Thyroid gland (tissue), 4 donors: ENCODE results near the gene AQR. TPM values are rescaled to one million over a fixed set of nuclear protein-coding genes. Genes with fewer than 3 reads are reported as not detected.
A peak's percentile ranks its signal among the peaks of the same experiment; 100 is the strongest.

ENCODE experiments used
- DNase-seq, 2 donors: peaks; one replicate each; pipeline ENCODE4 v3.0.0-alpha.2; 2019
- H3K27ac ChIP-seq, 3 donors: fragments of 200-600 bp; sonication (generic); 1 replicate in 2 of 3; 2 replicates in 1 of 3; pipeline ENCODE4 v1.5.1; 2016 to 2019; ENCODE audit warnings: mild to moderate bottlenecking in 1 of 3, moderate library complexity in 1 of 3
- H3K27me3 ChIP-seq: fragments of 200-600 bp; sonication (generic); one replicate; pipeline ENCODE4 v1.5.1; 2019
- H3K36me3 ChIP-seq, 2 donors: fragments of 200-600 bp; sonication (generic); one replicate each; pipeline ENCODE4 v1.5.1; 2016 to 2019
- H3K4me1 ChIP-seq, 2 donors: fragments of 200-600 bp; sonication (generic); one replicate each; pipeline ENCODE4 v1.5.1; 2017 to 2019
- H3K4me3 ChIP-seq, 3 donors: fragments of 200-600 bp; sonication (generic); replicated peaks in 1 of 3; 1 replicate in 2 of 3; 2 replicates in 1 of 3; pipeline ENCODE4 v1.5.1; 2016; ENCODE audit warnings: mild to moderate bottlenecking in 1 of 3
- H3K9me3 ChIP-seq: fragments of 200-600 bp; sonication (generic); one replicate; pipeline ENCODE4 v1.5.1; 2017
- CTCF ChIP-seq, 6 experiments: fragments of 200-600 bp in 3 of 6; fragments of 450-650 bp in 3 of 6; sonication (generic) in 3 of 6; IDR thresholded peaks; one replicate each; pipeline ENCODE4 v1.5.1; 2016 to 2019; ENCODE audit warnings: antibody characterized with exemption in 6 of 6, mild to moderate bottlenecking in 2 of 6, inconsistent platforms in 1 of 6, moderate library complexity in 1 of 6
- POLR2A ChIP-seq, 2 donors: fragments of 450-650 bp; IDR thresholded peaks; one replicate each; pipeline ENCODE4 v1.6.1; 2017; ENCODE audit warnings: antibody characterized with exemption in 2 of 2, mild to moderate bottlenecking in 2 of 2, moderate library complexity in 1 of 2
- whole genome bisulfite sequencing, 2 donors: methylation state at CpG; one replicate each; pipeline ENCODE4 v1.1.5; 2017; 5-methylcytosine and 5-hydroxymethylcytosine counted together
- intact Hi-C: fragments of 100-400 bp; cut with DNase I; formaldehyde crosslinking; loops from one replicate; pipeline ENCODE4 v1.15.1; 2023
- total RNA-seq, 4 donors: library from RNA; depleted of rRNA; stranded (reverse); fragments of >200 nt; gene quantifications; one replicate each; pipeline ENCODE4 v1.2.3, GENCODE V29; 2016

Gene AQR
- total RNA-seq, 4 donors from 2014 or later, result 27.9 to 40.3 (median 37.8) TPM

GRCh38 chr15:35003928-35004327 lies 34.4 kb upstream of the AQR start:
- WGBS, 2 donors, result 82% methylated on average over 3 of the region's 3 CpGs
- H3K9me3 ChIP-seq, result no peaks in the 10 kb centered on the region
- H3K4me1 ChIP-seq, result peaks cover 0 to 5% of the 10 kb centered on the region in 2 donors
- H3K4me3 ChIP-seq, result no peak overlapping the region
- intact Hi-C loops, result no loop called here
- no peak for TF ChIP-seq POLR2A (IDR thresholded peaks at IDR 0.05)
- no peak for TF ChIP-seq CTCF (IDR thresholded peaks at IDR 0.05)
- H3K27ac ChIP-seq, result no peak overlapping the region
- H3K27me3 ChIP-seq, result no peaks in the 10 kb centered on the region
- DNase-seq, result no peak
- no peaks in the 10 kb centered on the region for H3K36me3 ChIP-seq

GRCh38 chr15:35000511-35000910 lies 31.0 kb upstream of the AQR start:
- Histone ChIP-seq H3K4me1 (peaks cover 0 to 5% of the 10 kb centered on the region in 2 donors), H3K27ac (no peak overlapping the region), H3K9me3 (no peaks in the 10 kb centered on the region), H3K36me3 (no peaks in the 10 kb centered on the region), H3K4me3 (no peak overlapping the region), H3K27me3 (no peaks in the 10 kb centered on the region)
- DNase-seq, result peak; percentile 37 to 60
- TF ChIP-seq CTCF (IDR thresholded peaks at IDR 0.05), result no peak
- no peak for TF ChIP-seq POLR2A (IDR thresholded peaks at IDR 0.05)
- WGBS, 2 donors, result 33 to 45% methylated on average over 1 of the region's 1 CpG
- intact Hi-C loops, result no loop called here

- Histone ChIP-seq H3K36me3 (no peaks in the 10 kb centered on the region), H3K9me3 (no peaks in the 10 kb centered on the region), H3K4me3 (no peak overlapping the region), H3K4me1 (peaks cover 0 to 5% of the 10 kb centered on the region in 2 donors), H3K27me3 (no peaks in the 10 kb centered on the region), H3K27ac (no peak overlapping the region)
- 95% methylated on average over 7 of the region's 7 CpGs for WGBS, 2 donors
- no peak for DNase-seq
- intact Hi-C loops, result no loop called here
- no peak for TF ChIP-seq CTCF (IDR thresholded peaks at IDR 0.05)
- TF ChIP-seq POLR2A (IDR thresholded peaks at IDR 0.05), result no peak
These were observed 30.4 kb upstream of the AQR start for GRCh38 chr15:34999906-35000305.

- no peak overlapping the region for H3K4me3 ChIP-seq
- no peak for TF ChIP-seq CTCF (IDR thresholded peaks at IDR 0.05)
- TF ChIP-seq POLR2A (IDR thresholded peaks at IDR 0.05), result no peak
- H3K36me3 ChIP-seq, result no peaks in the 10 kb centered on the region
- H3K27ac ChIP-seq, result no peak overlapping the region
- intact Hi-C loops, result no loop called here
- H3K9me3 ChIP-seq, result no peaks in the 10 kb centered on the region
- no peaks in the 10 kb centered on the region for H3K27me3 ChIP-seq
- peaks cover 4 to 6% of the 10 kb centered on the region in 2 donors for H3K4me1 ChIP-seq
- no peak for DNase-seq
- WGBS, 2 donors, result 89 to 93% methylated on average over 1 of the region's 1 CpG
These were observed 25.4 kb upstream of the AQR start for GRCh38 chr15:34994925-34995324.

- Histone ChIP-seq H3K36me3 (no peaks in the 10 kb centered on the region), H3K4me3 (no peak overlapping the region), H3K4me1 (peaks cover 4 to 10% of the 10 kb centered on the region in 2 donors), H3K27ac (no peak overlapping the region), H3K9me3 (no peaks in the 10 kb centered on the region), H3K27me3 (no peaks in the 10 kb centered on the region)
- intact Hi-C loops, result no loop called here
- TF ChIP-seq CTCF (IDR thresholded peaks at IDR 0.05), result no peak
- no peak for TF ChIP-seq POLR2A (IDR thresholded peaks at IDR 0.05)
- WGBS, 2 donors, result 50 to 54% methylated on average over 4 of the region's 4 CpGs
- no peak for DNase-seq
These were observed 24.3 kb upstream of the AQR start for GRCh38 chr15:34993877-34994276.
